GM18861 (cell line): ENCODE results near the gene CDC14C.

Experiments used
- ATAC-seq: cut with Tn5 transposase; IDR thresholded peaks from one replicate; pipeline ENCODE4 v1.9.1; 2021; ENCODE audit not compliant: unreplicated experiment

CDC14C gene

DNA sequence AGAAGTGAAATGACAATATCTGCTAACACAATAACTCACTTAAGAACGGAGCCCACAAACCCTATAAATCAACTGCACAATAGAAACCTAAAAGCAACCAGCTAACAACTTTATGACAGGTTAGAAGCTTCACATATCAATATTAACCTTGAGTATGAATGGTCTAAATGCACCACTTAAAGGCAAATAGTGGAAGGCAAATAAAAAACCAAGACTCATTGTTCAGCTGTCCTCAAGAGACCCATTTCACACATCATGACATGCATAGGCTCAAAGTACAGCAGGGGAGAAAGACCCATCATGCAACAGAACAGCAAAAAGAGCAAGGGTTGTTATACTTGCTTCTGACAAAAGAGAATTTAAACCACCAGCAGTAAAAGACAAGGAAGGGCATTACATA is 46.8 kb downstream of the CDC14C start:
- no peak for ATAC-seq

DNA sequence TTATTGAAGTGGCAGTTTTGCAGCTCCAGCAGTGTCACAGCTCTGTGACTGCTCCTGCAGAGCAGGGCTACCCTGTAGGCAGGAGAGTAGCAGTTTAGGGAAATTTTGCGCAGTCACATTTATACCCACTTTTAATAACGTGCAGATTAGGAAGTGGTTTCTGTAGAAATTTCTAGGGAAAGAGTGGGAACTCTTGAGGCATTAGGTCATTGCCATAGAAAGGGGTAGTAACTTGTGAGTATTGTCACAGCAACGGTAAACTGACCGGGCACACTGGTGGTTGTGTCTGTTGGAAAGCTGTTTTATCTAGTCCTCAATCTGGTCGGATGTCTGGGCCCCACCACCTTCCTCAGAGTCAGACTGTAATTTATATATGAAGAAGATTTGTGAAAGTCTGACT is 51.9 kb downstream of the CDC14C start:
- no peak for ATAC-seq

DNA sequence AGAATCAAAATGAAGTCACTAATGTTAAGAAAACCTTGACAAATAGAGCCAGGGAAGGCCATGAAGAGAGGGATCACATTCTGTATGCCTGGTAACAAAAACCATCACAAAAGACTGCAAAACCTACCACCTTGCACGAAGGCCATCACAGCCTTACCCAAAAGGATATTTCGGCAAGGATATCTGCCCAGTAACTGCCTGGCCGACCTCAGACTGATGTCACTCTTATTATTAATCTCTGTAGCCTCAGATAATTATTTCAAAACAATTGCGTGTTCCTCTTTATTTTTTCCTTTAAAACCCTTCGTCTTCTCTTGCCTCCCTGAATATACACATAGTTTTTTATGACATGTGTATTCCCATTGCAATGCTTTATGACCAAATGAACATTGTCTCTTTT is 52.5 kb downstream of the CDC14C start:
- ATAC-seq, result no peak
